HG02759 (cell line): ENCODE measurements around the gene ECPAS.
"Not testable (repeated sequence)": the region's sequence is repeated elsewhere in the genome, so short reads cannot be mapped to it uniquely, and the experiment has no call there.

ENCODE experiments used
- ATAC-seq: cut with Tn5 transposase; IDR thresholded peaks from one replicate; pipeline ENCODE4 v1.9.1; 2021; ENCODE audit warnings: mild to moderate bottlenecking, moderate library complexity; ENCODE audit not compliant: unreplicated experiment

ECPAS gene, protein sequence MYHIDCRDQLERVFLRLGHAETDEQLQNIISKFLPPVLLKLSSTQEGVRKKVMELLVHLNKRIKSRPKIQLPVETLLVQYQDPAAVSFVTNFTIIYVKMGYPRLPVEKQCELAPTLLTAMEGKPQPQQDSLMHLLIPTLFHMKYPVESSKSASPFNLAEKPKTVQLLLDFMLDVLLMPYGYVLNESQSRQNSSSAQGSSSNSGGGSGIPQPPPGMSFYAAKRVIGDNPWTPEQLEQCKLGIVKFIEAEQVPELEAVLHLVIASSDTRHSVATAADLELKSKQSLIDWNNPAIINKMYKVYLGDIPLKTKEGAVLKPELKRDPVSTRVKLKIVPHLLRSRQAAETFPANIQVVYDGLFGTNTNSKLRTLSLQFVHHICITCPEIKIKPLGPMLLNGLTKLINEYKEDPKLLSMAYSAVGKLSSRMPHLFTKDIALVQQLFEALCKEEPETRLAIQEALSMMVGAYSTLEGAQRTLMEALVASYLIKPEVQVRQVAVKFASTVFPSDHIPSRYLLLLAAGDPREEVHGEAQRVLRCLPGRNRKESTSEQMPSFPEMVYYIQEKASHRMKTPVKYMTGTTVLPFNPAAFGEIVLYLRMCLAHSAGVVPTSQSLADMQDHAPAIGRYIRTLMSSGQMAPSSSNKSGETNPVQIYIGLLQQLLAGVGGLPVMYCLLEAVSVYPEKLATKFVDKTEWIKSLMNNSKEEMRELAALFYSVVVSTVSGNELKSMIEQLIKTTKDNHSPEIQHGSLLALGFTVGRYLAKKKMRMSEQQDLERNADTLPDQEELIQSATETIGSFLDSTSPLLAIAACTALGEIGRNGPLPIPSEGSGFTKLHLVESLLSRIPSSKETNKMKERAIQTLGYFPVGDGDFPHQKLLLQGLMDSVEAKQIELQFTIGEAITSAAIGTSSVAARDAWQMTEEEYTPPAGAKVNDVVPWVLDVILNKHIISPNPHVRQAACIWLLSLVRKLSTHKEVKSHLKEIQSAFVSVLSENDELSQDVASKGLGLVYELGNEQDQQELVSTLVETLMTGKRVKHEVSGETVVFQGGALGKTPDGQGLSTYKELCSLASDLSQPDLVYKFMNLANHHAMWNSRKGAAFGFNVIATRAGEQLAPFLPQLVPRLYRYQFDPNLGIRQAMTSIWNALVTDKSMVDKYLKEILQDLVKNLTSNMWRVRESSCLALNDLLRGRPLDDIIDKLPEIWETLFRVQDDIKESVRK (N-terminal part only)

DNA sequence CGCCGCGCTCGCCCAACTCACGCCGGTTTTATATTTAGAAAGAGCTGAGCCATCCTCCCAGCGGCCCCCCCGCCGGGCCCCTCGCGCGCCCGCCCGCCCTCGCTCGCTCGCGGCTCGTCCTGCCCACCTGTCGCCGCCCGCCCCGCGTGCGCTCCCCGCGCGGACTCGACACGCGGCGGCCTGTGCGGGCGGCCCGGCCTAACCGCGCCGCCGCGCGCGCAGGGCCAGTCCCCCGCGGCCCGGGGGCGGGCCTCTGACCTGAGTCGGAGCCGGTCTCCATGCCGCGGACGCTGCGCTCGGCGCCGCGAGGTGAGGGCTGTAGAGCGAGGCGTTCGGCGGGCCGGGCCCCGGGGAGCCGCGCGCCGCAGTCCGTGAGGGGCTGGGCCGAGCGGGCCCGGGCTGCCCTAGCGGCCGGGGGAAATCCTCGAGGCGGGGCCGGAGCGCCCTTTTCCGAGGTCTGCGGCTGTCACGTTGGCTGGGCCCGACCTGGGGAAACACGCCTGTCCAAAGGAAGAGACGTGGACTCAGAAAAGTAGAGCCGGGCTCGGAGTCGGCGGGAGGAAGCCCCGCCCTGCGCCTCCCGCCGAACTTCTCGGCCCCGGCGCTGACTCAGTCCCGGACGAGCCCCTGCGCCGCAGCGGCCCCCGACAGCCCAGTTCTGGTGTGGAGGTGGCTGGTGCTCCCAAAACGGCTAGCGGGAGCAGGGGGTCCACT lies at the start of gene ECPAS:
TSS of gene ECPAS (minus strand) at position 526 of the 714 bp plus-strand sequence. CDS start 11,465 bp downstream, outside the sequence.
- ATAC-seq, result peak; percentile 58

DNA sequence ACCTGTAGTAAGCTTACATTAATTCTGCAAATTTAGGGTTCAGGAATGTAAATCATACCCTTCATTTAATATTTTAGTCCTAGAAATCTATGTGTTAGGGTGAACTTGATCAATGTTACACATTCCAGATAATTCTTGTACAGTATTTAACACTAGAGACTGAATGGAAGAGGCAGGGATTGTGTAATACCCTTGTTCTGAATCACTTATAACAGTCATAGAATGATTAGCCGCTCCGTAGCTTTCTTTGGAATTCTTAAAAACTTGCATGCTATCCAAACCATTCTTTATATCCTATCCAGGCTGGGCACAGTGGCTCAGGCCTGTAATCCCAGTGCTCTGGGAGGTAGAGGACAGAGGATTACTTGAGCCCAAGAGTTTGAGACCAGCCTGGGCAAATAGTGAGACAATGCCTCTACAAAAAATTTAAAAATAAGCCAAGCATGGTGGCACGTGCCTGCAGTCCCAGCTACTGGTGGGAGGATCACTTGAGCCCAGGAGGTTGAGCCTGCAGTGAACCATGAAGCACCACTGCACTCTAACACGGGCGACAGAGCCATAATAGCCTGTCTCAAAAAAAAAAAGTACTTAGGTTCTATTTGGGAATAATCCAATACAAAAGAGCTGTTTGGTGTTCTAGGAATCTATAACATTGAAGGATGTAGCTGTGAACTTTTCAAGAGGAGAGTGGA lies 49.1 kb upstream of the ECPAS start:
- ATAC-seq, result no peak

DNA sequence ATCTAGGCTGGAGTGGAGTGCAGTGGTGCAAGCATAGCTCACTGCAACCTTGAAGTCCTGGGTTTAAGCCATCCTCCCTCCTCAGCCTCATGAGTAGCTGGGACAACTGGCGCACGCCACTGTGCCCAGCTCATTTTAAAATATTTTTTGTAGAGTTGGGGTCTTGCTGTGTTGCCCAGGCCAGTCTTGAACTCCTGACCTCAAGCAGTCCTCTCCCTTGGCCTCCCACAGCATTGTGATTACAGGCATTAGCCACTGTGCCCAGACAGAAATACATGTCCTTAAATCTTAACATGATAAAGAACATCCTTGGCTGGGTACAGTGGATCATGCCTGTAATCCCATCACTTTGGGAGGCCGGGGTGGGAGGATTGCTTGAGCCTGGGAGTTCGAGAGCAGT lies 47.5 kb upstream of the ECPAS start:
- ATAC-seq, result no peak

DNA sequence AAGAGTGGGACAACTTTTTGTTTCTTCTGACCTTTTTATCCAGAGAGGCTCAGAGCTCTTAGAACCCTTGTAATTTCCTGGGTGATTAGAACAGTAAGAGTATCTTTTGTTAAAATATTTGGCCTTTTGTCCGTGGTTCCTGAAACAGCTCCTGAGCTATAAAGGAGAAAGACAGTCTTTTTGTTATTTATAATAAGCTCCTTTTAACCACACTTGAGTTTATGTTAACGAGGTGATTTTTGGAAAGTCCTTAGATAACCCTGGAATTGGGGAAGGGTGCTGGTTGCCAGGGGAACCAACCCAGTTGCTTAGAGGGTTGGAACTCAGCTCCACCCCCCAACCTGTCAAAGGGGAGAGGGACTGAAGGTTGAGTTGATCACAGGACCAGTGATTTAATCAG lies 45.6 kb upstream of the ECPAS start:
- ATAC-seq, result no peak

DNA sequence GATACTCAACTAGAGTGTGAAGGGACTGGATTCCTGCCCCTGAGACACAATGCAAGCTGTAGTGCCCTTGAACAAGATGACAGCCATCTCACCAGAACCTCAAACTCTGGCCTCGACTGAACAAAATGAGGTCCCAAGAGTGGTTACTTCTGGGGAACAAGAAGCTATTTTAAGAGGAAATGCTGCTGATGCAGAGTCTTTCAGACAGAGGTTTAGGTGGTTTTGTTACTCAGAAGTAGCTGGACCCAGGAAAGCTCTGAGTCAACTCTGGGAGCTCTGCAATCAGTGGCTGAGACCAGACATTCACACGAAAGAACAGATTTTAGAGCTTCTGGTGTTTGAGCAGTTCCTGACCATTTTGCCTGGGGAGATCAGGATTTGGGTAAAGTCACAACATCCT lies 43.2 kb upstream of the ECPAS start:
- ATAC-seq, result no peak

DNA sequence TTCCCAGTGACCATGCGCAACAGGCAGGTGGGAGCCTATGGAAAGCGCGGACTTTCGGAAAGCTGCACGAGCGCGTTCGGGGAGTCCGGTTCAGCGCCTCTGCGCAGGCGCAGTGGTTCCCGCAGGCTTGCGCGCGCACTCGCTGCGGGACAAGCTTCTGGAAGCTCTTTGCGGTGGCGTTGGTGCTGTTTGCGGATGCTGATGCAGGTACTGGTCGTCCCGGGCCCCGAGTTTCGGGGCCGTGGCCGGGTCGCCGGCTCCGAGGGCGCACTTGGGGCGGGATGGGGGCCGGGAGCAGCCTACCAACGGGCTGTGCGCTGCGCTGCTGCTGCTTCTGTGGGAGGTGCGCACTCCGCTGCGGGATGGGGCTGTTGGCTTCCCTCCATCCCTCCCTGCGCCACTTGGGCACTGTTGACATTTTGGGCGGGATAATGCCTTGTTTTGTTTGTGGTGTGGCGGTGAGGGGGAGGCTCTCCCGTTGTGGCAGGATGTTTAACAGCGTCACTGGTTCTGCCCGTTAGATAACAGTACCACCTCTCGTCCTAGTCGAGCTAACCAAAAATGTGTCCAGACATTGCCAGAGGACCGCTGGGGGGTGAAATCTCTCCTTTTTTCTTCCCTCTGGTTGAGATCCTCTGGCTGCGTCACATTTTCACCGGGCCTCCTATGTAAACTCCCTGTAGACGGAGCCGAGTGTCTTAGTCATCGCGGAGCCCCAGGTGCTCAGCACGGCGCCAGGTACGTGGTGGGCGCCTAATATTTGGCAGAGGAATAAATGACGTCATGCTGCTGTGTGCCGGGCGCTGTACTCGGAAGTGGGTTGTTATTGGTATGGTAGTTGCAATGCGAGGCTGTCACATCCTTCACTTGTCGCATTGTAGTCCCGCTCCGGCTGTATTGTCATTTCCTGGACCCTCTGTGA lies 41.1 kb upstream of the ECPAS start, which contains the start of gene ZNF483:
TSS of gene ZNF483 (plus strand) at position 124 of the 922 bp plus-strand sequence. CDS start 2,217 bp downstream, outside the sequence.
- ATAC-seq, result peak; percentile 66

DNA sequence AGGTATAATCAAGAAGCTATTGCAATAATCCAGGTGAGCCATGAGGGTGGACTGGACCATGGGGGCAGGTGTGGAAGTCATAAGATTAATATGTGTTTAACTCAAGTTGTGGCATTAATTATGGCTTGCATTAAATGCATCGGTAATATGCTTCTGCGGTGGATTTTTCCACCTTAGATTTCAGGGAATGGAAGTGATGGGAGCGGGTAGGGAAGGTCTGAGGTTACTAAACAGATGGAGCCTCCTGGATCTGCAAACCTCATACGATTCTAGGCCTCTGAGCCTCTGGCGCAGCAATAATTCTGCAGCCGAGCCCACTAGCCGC lies 40.5 kb upstream of the ECPAS start:
- no peak for ATAC-seq

DNA sequence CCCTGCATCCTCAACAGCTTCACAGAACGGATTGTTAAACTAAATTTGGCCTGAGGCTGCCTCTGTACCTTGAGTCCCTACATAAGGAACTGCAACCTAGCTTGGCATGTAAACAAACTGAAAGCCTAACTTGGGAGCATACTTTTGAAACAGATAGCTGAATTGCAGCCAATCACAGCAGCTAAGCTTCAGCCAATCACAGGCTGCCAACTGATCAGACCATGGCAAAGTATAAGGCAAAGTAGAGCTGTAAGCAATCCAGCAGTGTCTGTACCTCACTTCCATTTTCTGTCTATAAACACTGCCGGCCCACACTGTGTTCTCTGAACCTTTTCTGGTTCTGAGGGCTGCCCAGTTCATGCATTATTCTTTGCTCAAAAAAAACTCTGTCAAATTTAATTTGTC lies 31.9 kb upstream of the ECPAS start:
- ATAC-seq, result no peak

DNA sequence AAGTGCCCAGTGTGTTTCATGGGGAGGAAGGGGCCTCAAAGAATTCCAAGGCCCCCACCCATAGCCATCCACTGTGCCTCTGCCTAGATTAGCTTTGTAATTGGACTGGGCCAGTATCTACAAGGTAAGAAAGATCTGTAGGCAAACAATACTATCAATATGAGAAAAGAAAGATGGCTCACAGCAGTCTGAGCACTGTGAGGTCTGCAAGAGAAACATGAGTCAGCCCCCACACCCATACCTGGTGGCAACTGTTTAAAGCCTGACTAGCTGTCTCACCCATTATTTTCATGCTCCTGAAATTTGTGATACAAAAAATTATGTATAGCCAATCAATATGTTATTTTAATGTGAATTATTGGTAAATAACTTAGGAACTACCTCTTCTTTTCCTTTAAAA lies 30.8 kb upstream of the ECPAS start:
- no peak for ATAC-seq

DNA sequence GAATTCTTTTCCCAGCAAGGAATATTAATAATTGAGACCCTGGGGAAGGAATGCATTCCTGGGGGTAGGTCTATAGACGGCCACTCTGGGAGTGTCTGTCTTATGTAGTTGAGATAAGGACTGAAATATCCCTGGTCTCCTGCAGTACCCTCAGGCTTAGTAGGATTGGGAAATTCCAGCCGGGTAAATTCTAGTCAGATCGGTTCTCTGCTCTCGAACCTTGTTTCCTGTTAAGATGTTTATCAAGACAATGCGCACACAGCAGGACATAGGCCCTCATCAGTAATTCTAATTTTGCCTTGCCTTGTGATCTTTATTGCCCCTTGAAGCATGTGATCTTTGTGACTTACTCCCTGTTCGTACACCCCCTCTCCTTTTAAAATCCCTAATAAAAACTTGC lies 27.4 kb upstream of the ECPAS start:
- ATAC-seq, result not testable (repeated sequence)

DNA sequence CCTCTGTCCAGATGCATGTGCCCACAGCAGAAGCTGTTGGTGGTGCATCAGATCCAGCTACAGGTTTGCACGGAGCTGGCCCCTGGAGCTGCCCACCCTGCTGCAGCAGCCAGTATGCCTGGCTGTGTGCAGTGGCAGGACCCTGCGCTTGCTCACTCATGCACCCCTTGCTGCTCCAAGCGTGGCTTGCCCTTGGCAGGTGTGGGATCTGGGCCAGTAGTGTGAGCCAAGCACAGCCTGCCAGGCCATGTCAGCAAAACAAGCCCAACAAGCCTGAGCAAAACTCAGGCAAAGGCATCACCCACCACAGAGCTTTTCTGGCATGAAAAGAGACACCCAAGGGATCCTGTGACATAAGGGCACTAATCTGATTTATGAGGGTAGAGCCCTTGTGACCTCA lies 18.3 kb upstream of the ECPAS start:
- no peak for ATAC-seq

DNA sequence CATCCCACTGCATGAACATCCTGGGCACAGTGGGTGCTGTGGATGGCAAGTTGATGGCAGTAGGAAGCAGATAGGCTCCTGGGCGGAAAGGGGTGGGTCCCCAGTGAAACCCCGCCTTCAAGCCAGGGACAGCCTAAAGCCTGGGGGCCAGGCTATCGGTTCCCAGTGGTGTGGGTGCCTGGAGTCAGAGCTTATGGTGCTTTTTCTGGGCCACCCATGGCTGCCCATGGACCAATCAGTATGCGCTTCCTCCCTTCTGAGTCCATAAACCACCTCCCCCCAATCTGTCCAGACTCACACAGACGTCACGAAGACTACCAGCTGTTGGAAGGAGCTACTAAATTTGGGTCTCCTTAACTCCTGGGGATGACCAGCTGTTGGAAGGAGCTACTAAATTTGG lies 17.5 kb upstream of the ECPAS start:
- ATAC-seq, result no peak

DNA sequence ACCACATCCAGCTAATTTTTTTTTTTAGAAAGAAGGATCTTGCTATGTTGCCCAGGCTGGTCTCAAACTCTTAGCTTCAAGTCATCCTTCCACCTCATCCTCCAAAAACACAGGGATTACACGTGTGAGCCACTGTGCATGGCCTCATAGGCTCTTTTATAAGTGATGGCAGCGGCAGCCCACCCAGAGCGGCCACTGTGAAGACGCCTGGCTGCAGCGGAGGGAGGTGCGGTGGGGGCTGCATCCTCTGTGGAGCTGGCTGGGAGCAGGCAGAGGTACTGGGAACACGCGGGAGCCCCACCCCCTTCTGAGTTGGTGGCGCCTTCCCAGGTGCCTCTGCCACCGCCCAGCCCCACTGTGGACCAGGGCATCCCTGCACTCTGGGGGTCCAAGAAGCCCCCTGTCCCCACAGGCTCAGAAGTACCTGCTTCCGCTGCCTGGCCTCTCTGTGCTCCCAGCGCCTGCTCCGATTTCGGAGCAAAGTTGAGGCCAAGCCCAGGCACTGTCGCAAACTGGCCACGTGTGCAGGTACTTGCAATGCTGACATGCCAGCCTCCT lies 16.9 kb upstream of the ECPAS start:
- ATAC-seq, result no peak

DNA sequence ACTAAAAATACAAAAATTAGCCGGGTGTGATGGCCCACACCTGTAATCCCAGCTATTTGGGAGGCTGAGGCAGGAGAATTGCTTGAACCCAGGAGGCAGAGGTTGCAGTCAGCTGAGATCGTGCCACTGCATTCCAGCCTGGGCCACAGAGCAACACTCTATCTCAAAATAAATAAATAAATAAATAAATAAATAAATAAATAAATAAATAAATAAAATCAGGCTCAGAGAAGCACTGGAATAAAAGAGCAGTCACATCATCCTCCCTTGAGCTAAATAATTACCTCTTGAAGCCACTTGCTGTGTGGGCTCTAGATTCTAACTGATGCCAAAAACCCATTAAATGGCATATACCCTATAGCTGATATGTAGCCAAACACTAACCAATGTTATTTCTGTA lies 13.0 kb upstream of the ECPAS start:
- ATAC-seq, result not testable (repeated sequence)

DNA sequence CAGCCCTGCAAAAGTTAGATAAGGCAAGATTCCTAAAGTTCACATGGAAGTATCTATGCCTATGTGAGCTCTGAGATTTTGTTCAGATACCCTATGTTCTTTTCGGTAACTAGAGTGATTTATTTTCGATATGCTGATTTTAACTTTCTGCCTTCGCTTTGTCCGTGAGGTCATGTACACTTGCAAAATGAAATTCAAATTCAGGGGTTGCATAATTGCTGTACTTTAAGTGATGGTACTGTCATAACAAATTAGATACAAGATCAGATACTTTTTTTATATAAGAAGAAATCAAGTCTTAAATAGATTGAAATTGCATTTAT lies 350 bp upstream of the ECPAS start:
- ATAC-seq, result no peak

DNA sequence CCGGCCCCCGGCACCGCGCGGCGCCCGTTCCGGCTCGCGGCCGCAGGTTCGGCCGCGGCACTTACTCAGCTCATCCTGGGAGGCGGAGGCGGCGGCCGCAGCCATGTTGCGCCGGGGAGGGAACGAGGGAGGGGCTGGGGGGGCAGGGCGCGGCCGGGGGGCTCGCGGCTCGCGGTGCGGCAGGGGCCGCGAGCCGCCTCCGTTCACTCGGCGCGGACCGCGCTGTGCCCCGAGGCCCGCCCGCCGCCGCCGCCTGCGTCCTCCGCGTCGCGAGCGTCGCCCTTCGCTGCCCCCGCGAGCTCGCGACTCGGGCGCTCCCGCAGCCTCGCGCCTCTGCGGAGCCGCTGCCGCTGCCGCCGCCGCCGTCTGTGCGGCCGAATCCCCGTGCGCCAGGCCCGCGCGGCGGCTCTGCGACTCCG lies 735 bp downstream of the ECPAS start:
- peak; percentile 45 for ATAC-seq

DNA sequence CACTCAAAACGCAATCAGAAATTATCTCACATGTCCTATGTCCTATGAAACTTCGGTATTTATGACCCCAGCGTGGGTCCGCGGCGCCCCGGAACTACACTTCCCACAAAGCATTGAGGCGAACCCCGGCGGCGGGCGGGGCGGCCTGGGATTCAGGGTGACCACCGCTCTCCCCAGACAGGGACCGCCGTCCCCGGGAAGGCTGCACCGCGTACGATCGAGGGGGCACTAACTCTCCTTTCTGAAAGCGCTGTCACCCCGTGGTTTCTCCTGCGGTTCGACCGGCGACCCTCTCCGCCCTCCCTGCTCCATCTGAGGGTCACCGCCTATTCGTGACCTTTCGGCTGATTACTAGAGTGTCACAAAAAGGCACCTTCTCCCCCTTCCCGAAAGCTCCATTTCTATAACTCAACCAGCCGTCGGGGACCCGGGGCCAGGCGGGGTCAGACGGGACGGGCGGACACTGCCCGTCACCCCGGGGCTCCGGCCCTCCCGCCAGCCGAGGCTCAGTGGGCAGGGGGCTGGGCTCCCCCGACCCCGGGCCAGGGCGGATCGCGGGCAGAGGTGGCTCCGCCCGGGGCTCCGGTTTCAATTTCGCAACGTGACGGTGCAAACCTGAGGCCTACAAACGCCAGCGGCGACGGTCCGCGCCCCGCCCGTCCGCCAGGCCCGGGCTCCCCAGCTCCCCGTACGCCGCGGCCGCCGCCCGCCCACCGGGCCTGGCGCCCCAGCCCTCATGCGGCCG lies 1.3 kb downstream of the ECPAS start:
- peak; percentile 62 for ATAC-seq
